ENCODE results near the gene B4GALT3.

DNA sequence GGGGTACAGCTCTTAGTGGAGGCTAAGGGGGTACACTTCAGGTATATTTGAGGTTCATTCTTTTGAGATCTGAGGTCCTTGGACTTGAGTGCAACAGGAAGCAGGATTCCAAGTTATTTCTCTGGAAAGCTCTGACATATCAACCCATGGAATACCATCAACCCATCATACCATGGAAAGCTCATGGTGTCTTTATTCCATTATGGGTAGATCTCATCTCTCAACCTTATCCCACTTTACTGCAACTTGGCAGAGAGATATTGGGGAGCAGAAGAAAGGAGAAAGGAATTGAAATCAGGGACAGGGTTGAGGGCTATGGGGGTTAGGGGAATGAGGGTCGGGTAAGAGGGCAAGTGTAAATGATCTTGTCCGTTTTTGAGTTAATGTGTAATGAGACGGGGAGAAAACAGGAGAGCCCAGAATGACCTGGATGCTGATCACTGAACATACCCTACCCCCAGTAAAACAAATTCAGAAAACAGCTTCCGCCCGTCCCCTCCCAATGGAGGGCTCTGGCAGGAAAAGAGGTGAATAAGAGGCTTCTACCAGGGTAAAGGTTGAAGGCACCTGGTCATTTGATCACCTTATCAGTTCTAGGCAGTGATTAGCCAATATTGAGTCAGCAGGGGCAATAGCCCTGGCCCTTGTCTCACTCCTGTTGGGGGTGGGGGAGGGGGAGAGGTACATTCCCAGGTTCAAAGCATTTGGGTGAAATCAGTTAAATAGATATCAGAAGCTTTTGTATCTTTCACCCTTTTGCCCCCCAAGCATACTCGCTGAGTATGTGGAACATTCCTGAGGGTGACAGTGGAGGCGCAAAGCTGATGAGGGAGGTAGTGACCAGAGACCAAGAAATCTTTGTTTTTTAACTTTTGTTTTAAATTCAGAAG, 46.7 kb upstream of the B4GALT3 start:
- TF ChIP-seq TAF1 (IDR thresholded peaks at IDR 0.05; ENCODE audit: low read depth, low read length): no peak
- no peak for TF ChIP-seq CTCF (IDR thresholded peaks at IDR 0.05; ENCODE audit: control extremely low read depth in 1 of 3, insufficient read depth in 1 of 3, low read depth in 1 of 3, low read length in 3 of 3)
- no peak for TF ChIP-seq YY1 (IDR thresholded peaks at IDR 0.05; ENCODE audit: low read depth, low read length)
- no peak for TF ChIP-seq CHD2 (IDR thresholded peaks at IDR 0.05; ENCODE audit: low read length)
- no peak for TF ChIP-seq EZH2 (IDR thresholded peaks at IDR 0.05; ENCODE audit: low read depth, low read length, severe bottlenecking)
- TF ChIP-seq EP300 (IDR thresholded peaks at IDR 0.05; ENCODE audit: borderline replicate concordance in 1 of 2, low read depth in 2 of 2, low read length in 2 of 2): no peak
- TF ChIP-seq SRF (IDR thresholded peaks at IDR 0.05; ENCODE audit: low read depth, low read length): no peak
- TF ChIP-seq RAD21 (IDR thresholded peaks at IDR 0.05 in 1 of 2, conservative IDR thresholded peaks at IDR 0.05 in 1 of 2; ENCODE audit: low read depth in 2 of 2, low read length in 2 of 2): no peak
- TF ChIP-seq JUND (IDR thresholded peaks at IDR 0.05; ENCODE audit: low read length): no peak
- no peak for TF ChIP-seq TAF7 (optimal IDR thresholded peaks at IDR 0.05; ENCODE audit: borderline replicate concordance, low read depth, low read length)
- no peak for TF ChIP-seq POLR2AphosphoS5 (IDR thresholded peaks at IDR 0.05; ENCODE audit: low read depth, low read length)
- no peak for TF ChIP-seq BRCA1 (IDR thresholded peaks at IDR 0.05; ENCODE audit: low read depth, low read length)
- TF ChIP-seq USF2 (IDR thresholded peaks at IDR 0.05; ENCODE audit: low read length): no peak

Measured in H1 (cell line).